HG02852 (cell line): ENCODE data around the gene E2F1.

ENCODE experiments used
- ATAC-seq: cut with Tn5 transposase; IDR thresholded peaks from one replicate; pipeline ENCODE4 v1.9.1; 2021; ENCODE audit warnings: mild to moderate bottlenecking, moderate library complexity; ENCODE audit not compliant: unreplicated experiment

E2F1 gene

DNA sequence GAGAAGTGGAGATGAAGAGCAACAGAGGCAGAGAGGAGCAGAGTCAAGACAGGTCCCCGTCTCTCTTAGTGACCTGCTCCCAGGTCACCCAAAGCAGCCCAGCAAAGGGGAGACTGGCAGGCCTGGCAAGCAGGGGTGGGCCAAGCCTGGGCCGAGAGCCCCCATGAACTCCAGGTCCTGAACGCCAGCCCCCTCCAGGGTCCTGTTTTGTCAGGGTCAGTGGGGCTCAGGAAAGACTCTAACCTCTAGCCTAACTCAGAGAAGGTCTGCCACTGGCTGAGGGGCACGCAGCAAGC is 13.1 kb downstream of the E2F1 start:
- ATAC-seq = no peak

- ATAC-seq = no peak
Observed at GRCh38 chr20:33672426-33673113, 13.6 kb downstream of the E2F1 start.

DNA sequence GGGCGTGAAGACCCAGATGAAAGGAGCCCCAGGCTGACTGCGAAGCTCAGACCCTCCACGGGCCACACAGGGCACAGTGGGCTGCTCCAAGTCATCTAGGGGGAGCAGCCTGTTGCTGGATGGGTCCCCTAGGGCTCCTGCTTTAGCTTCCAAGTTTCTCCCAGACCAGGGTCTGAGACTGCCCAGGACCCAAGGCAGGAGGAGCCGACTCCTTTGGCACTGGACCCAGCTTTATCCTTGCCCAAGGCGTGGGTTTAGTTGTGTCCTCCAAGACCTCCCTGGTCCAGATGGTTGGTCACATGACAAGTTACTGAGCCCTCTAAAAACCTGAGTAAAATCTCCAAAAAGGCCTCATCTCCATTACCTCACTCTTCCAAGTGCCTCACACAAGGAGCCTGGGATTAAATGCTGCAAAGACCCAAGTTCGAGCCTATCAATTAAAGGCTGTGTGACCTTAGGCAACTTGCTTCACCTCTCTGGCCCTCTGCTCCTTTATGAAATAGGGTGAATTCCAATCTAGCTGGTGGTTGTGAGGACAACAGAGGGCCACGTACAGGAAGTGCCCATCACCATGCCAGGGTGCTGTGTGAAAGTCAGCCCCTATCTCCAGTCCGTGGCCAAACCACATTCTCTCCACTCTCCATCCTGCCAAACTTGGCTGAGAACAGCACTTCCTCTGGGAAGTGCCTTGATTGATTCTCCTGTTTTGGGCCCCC is 14.5 kb downstream of the E2F1 start:
- no peak for ATAC-seq

DNA sequence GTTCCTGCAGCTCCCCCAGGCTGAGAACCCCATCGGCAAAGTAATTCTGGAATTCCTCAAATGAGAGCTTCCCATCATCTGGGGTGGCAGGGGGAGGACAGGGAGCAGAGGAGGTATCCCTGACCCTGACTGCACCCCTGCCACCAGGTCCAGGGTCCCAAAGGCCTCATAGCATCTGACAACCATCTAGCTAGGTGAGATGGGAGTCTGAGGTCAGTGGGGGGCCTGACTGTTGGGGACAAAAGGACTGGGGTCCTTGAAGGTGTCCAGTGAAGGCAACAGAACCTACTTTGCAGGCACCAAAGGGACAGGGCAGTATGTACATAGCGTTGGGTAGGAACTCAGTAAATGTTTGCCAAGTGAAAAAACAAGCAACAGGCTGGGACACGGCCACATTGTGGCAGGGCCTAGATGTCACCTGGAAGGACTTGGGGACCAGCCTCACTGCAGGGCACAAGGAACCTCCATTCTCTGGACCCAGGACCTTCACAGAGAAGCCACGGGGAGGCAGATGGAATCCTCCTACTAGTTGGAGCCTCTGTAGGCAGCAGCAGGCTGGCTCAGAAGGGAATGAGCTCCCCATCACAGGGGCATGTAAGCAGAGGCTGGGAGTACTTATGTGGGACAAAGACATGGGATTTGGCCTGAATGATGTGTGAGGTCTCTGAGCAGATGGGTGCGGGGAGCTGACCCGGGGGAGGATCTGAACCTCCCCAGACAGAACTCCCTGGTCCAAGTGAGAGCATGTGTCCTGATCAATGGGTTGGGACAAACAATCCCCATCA is 15.3 kb downstream of the E2F1 start:
- ATAC-seq = no peak

GRCh38 chr20:33669873-33670640 is 16.1 kb downstream of the E2F1 start:
- no peak for ATAC-seq

DNA sequence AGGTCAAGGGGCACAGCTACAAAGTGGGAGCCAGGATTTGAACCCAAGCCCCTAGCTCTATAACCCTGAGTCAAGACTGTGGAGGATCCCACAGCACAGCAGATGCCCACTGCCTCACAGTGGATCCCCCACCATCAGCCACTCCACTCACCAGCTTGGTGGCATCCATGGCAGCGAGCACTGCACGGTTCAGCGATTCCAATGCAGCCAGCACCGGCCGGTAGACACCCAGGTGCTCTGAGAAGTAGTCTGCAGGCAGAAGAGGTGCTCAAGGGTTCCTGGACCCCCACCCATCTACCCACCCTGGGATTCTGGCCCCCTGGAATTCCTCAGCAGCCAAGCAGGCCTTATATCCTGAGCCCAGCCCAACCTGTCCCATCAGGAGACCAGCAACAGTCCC is 17.0 kb downstream of the E2F1 start:
- no peak for ATAC-seq

DNA sequence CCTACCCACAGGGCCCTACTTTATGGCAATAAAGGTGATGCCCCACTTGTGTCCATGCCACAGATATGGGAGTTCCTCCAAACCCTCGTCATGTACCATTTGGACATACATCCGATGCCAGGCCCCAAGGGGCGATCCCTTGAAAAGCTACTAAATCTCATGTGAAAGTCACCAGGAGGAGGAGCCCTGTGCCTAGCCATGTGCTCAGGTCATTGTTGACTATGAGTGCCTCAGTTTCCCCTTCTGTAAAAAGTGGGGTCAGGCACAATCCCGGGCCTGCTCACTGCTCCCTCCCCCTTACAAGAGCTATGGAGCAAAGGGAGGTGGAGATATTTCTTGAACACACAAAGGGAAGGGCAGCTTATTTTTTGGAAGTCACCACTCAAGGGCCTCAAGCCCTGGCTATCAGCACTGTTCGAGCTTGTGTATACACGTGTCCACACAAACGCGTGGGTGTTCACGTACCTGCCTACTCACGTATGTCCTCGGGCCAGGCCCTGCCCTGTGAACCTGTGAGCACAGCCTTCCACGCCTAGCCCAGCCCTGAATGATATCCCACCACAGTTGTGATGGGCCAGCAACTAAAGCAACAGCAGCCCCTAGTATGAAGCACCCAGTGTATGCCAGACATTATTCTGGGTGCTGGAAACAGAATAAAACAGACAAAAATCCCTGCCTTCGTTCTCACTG is 17.6 kb downstream of the E2F1 start:
- ATAC-seq = no peak

DNA sequence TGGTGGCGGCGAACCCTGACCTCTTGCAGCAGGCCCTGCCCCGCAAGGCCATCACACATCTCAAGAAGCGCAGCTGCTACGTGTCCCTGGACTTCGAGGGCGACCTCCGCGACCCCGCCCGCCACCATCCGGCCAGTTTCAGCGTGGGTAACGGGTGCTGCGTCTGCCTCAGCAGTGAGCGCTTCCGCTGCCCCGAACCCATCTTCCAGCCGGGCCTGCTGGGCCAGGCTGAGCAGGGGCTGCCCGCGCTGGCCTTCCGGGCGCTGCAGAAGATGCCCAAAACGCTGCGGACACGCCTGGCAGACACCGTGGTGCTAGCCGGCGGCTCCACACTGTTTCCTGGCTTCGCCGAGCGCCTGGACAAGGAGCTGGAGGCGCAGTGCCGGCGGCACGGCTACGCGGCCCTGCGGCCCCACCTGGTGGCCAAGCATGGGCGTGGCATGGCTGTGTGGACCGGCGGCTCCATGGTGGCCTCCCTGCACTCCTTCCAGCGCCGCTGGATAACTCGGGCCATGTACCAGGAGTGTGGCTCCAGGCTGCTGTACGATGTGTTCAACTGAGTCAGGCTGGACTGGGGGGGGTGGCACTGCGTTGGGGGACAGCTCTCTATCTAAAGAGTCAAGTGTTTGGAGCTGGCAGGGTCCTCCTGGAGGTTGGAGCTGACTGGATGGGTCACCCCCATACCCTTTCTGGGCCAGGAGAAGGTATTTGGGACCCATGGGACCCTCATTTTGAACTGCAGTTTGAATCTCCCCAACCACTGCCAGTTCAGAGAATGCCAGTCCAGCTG is 18.3 kb downstream of the E2F1 start:
- peak; percentile 35 for ATAC-seq

GRCh38 chr20:33667245-33667675 is 18.9 kb downstream of the E2F1 start:
- ATAC-seq = peak; percentile 18

DNA sequence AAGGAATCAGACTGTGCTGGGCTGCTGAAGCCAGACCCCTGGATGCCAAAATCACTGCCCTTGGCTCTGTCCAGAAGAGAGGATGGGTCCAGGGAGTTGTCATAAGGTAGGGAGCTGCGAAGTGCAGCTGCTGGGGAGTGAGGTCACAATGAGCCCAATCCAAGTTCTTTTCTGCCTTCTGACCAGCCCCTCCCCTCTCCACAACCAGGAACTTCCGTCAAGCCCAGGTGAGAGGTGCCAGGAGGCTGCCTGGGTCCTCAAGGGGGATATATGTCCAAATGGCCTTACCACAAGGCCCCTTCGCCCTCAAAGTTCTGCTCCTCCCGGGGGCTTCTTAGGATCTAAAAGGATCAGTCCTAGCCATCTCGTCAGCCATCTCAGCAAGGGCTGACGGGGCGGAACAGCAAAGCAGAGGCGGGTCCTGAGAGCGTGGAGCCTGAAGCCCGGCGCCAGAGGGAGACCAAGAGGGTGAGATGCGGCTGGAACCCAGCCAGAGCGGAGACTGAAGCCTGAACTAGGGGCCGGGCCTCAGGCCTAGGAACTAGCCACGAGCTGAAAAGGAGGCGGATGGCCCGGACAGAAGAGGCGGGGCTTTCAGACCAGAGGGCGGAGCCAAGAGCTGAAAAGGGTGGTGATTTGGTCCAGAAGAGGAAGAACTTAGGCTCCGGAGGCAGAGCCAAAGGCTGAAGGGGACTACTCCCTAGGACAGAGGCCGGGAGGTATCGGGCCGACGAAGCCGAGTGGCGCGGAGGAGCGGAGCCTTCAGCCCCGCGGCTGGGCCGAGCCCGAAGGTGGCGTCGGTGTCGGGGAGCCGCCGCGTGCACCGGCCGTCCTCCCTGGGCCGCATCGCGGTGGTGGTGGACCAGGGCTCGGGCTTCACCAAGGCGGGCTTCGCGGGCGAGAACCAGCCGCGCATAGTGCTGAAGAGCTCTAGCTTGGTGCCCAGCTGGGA is 19.6 kb downstream of the E2F1 start, which contains the start of gene ACTL10:
ACTL10 (plus strand) TSS at position 651 of the 952 bp plus-strand sequence. CDS start 555 bp downstream, outside the sequence.
- ATAC-seq = peak; percentile 60

DNA sequence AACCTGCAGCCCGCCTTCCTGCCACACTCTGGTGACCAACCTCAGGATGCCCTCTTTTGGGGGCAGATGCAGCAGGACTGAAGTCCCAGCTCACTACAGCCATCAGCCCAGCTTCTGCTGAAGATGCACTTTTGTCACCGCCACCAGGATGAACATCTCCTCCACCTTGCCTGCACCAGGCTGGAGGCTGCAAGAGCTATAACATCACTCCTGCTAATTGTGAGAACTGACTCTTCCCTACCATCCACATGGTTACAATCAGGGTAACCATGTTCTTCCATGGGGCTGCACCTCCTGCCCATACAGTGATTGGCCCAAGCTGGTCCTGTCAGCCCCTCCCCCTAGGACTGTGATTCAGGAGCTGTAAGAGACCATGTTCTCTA is 21.4 kb downstream of the E2F1 start:
- no peak for ATAC-seq

DNA sequence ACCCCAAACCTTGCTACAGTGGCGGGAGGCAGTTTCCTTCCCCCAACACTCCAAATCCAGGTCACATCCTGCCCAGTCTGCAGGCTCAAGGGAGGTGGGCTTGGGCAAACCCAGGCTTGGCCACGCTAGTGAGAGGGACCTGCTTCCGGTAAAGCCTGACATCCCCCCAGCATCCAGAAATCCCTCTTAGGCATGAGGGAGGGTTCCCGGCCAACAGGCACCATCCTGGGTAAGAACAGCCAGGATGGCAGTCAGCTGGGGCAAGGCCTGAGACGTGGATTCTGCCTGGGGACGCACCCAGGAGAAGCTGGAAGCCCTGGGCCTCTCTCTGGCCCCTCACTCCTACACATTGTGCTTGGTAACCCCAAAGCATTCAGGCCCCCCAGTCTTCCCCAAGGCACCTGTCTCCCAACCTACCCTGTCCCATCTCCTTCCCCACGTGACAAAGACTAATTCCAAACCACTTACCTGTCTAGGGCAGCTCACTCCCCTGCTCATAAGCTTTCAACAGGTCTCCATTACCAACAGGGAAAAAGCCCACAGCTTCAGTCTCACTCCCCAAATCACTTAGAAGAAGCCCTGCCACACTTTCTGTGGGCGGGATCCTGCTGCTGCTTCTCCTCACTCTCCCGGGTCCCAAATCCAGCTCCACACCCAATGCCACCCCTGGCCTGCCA is 22.0 kb downstream of the E2F1 start:
- ATAC-seq = no peak

- ATAC-seq = peak; percentile 43
Observed at GRCh38 chr20:33663161-33664084, 22.8 kb downstream of the E2F1 start.

DNA sequence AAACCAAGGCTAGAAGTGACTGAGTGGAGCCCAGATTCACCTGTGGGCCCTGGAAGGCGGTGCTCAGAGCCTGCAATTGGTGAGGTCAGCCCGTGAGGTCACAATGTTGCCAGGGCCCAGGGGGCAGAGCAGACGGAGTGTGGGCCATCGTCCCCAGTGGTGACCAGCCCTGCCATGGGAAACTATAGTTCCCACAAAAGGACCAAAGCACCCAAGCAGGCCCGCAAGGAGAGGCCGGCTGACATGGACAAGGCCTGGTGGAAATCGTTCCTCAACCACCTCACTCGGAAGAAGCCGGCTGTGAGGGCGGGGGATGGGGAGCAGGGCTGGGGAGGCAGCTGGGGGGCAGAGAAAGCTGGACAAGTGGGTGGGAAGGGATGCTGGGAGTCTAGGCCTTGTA is 24.0 kb downstream of the E2F1 start, which contains the start of gene C20orf144:
C20orf144 (plus strand) TSS at position 156 of the 400 bp plus-strand sequence; CDS start at position 175, 19 bp downstream.
- no peak for ATAC-seq

DNA sequence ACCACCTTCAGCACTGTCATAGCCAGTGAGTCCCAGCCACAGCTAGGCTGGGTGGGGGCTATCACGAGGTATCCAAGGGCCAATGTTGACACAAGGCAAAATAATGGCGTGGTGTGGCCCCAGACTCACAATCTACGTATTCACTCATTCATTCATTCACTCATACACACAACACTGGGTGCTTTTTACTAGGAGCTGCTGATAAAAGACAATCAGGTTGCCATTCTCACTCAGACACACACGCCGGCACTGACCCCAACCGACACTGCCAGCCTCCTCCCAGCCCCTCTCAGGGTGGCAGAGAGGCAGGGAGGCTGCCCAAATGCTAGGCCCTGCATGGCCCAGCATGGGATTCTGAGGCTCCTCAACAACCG is 25.5 kb downstream of the E2F1 start:
- ATAC-seq = no peak

DNA sequence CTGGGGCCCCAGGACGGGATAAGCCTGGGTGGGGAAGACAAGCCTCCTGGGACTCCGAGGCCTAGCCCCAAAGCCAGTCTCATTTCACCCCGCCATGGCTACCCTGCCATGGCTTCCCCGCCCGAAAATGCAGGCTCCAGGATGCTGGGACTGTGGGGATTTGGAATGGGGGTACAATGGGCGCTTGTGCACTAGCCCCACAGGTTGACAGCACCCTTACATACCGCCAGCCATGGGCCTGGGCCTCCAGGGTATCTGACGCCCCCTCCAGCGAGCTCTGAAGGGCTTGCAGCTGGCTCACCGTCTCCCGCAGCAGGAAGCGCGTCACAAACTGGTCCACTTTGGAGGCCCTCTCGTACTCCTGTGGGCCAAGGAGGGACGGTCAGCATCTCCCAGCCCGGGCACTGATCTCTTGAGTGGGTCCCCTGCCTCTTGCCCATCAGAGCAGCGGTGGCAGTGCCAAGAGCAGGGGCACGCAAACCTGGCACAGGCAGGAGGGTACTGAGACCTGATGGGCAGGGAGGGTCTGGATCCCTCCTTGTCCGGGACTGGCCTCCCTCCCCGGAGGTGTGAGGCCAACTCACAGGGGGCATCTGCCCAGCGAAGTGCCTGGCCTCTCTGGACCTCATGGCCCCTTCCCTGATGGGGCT is 26.0 kb downstream of the E2F1 start:
- ATAC-seq = no peak
